ENCODE measurements around the gene VSTM4. TPM values are rescaled to one million over a fixed set of nuclear protein-coding genes. Genes with fewer than 3 reads are reported as not detected.

VSTM4 gene
- total RNA-seq, 1 experiment from 2014 or later: 0.13 TPM

DNA sequence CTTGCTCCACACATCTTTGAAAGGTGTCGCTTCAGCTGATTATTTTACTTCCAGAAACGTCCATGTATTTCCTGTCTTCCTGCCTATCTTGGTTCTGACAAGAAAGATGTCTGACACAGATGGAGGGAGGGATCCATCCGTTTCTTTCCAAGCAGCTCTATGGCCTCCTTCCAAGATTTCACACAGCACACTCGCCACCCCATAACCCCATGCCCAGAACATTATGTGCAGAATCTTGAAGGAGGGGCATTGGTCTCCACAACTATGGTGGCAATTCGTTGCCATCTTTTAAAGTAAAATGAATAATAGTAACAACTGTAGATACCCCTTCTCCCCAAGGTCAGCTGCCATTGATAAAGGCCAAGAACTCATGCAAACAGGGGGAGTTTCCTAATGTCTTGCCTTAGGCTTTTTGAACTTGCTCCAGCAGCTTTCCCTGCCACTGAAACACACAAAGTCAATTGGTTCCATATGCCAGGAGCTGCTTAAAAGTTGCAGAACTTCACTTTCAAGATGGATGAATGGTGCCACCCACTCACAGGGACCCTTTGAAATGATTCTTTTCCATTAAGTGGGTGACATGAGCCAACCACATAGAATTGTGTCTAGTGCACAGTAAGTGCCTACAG is 60.0 kb downstream of the VSTM4 start:
- DNase-seq (ENCODE audit: low read depth, low spot score): no peak
- H3K27me3 ChIP-seq (ENCODE audit: control insufficient read depth, insufficient read depth, low read length): peaks cover 11% of the 10 kb centered on the region
- H3K4me3 ChIP-seq (ENCODE audit: low read depth in 2 of 2, low read length in 2 of 2): no peak overlapping the region
- no peaks in the 10 kb centered on the region for H3K36me3 ChIP-seq (ENCODE audit: control insufficient read depth, insufficient read depth, low read length)
- CTCF ChIA-PET: no interaction called here
- no peaks in the 10 kb centered on the region for H3K9me3 ChIP-seq (ENCODE audit: control insufficient read depth, insufficient read depth, low read depth, low read length)
- TF ChIP-seq SIN3A (IDR thresholded peaks at IDR 0.05; ENCODE audit: borderline replicate concordance, insufficient read depth, low read depth, low read length): no peak
- TF ChIP-seq TCF7L2 (IDR thresholded peaks at IDR 0.05; ENCODE audit: low read depth, low read length): no peak
- TF ChIP-seq, protein P1, sequence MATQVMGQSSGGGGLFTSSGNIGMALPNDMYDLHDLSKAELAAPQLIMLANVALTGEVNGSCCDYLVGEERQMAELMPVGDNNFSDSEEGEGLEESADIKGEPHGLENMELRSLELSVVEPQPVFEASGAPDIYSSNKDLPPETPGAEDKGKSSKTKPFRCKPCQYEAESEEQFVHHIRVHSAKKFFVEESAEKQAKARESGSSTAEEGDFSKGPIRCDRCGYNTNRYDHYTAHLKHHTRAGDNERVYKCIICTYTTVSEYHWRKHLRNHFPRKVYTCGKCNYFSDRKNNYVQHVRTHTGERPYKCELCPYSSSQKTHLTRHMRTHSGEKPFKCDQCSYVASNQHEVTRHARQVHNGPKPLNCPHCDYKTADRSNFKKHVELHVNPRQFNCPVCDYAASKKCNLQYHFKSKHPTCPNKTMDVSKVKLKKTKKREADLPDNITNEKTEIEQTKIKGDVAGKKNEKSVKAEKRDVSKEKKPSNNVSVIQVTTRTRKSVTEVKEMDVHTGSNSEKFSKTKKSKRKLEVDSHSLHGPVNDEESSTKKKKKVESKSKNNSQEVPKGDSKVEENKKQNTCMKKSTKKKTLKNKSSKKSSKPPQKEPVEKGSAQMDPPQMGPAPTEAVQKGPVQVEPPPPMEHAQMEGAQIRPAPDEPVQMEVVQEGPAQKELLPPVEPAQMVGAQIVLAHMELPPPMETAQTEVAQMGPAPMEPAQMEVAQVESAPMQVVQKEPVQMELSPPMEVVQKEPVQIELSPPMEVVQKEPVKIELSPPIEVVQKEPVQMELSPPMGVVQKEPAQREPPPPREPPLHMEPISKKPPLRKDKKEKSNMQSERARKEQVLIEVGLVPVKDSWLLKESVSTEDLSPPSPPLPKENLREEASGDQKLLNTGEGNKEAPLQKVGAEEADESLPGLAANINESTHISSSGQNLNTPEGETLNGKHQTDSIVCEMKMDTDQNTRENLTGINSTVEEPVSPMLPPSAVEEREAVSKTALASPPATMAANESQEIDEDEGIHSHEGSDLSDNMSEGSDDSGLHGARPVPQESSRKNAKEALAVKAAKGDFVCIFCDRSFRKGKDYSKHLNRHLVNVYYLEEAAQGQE (IDR thresholded peaks at IDR 0.05; ENCODE audit: insufficient read depth in 1 of 2, low read depth in 2 of 2, low read length in 1 of 2): no peak
- TF ChIP-seq POLR2AphosphoS5 (IDR thresholded peaks at IDR 0.05; ENCODE audit: low read depth, low read length): no peak
- TF ChIP-seq CTCF (IDR thresholded peaks at IDR 0.05): no peak
- no TSS peak for BruUV-seq (replicated peaks)
- POLR2A ChIA-PET: no interaction called here
- no peaks in the 10 kb centered on the region for H3K4me1 ChIP-seq (ENCODE audit: control insufficient read depth, insufficient read depth, low read length)
- intact Hi-C loops (cut with micrococcal nuclease; ENCODE audit: unreplicated experiment) (no loop called here), in situ Hi-C loops (cut with HindIII; ENCODE audit: low pct_unique_long_range_greater_than_20kb, low sequenced_read_pairs) (no loop called here)
- ATAC-seq: no peak
- H3K27ac ChIP-seq (ENCODE audit: low read length): no peak overlapping the region

GRCh38 chr10:49054753-49055152 is 60.6 kb downstream of the VSTM4 start:
- CTCF ChIA-PET: no interaction called here

More at GRCh38 chr10:49054753-49055152, 60.6 kb downstream of the VSTM4 start:
- no peak for ATAC-seq
- in situ Hi-C loops (cut with HindIII; ENCODE audit: low pct_unique_long_range_greater_than_20kb, low sequenced_read_pairs) (no loop called here), intact Hi-C loops (cut with micrococcal nuclease; ENCODE audit: unreplicated experiment) (no loop called here)
- Histone ChIP-seq H3K9me3 (ENCODE audit: control insufficient read depth, insufficient read depth, low read depth, low read length) (no peaks in the 10 kb centered on the region), H3K36me3 (ENCODE audit: control insufficient read depth, insufficient read depth, low read length) (no peaks in the 10 kb centered on the region), H3K27me3 (ENCODE audit: control insufficient read depth, insufficient read depth, low read length) (peaks cover 12% of the 10 kb centered on the region), H3K4me3 (ENCODE audit: low read depth in 2 of 2, low read length in 2 of 2) (no peak overlapping the region), H3K27ac (ENCODE audit: low read length) (no peak overlapping the region), H3K4me1 (ENCODE audit: control insufficient read depth, insufficient read depth, low read length) (no peaks in the 10 kb centered on the region)
- no TSS peak for BruUV-seq (replicated peaks)
- POLR2A ChIA-PET: no interaction called here
- no peak for DNase-seq (ENCODE audit: low read depth, low spot score)
- TF ChIP-seq POLR2AphosphoS5 (IDR thresholded peaks at IDR 0.05; ENCODE audit: low read depth, low read length): no peak
- no peak for TF ChIP-seq CTCF (IDR thresholded peaks at IDR 0.05)
- TF ChIP-seq SIN3A (IDR thresholded peaks at IDR 0.05; ENCODE audit: borderline replicate concordance, insufficient read depth, low read depth, low read length): no peak
- TF ChIP-seq TCF7L2 (IDR thresholded peaks at IDR 0.05; ENCODE audit: low read depth, low read length): no peak
- TF ChIP-seq, protein P1 (IDR thresholded peaks at IDR 0.05; ENCODE audit: insufficient read depth in 1 of 2, low read depth in 2 of 2, low read length in 1 of 2): no peak
